OCI-LY1 (cell line): Measurements from ENCODE around the gene TNFAIP1.

Experiments used
- H2AFZ ChIP-seq: fragments of 200-600 bp; sonication (generic), shearing (Covaris generic); 2 replicates; pipeline ENCODE4 v1.6.0; 2014; ENCODE audit warnings: antibody characterized with exemption, mild to moderate bottlenecking, low read length
- H3F3A ChIP-seq: fragments of 200-600 bp; sonication (generic), shearing (Covaris generic); 2 replicates; pipeline ENCODE4 v1.6.0; 2014; ENCODE audit warnings: mild to moderate bottlenecking, antibody characterized with exemption, low read length, moderate library complexity; ENCODE audit not compliant: insufficient read depth
- H3K27ac ChIP-seq: fragments of 200-600 bp; sonication (generic); 2 replicates; pipeline ENCODE4 v1.5.1; 2014; ENCODE audit warnings: low read length, mixed run types, mild to moderate bottlenecking, low read depth; ENCODE audit not compliant: poor library complexity, severe bottlenecking
- H3K27me3 ChIP-seq: fragments of 200-600 bp; sonication (generic); 2 replicates; pipeline ENCODE4 v1.6.0; 2014; ENCODE audit warnings: antibody characterized with exemption, mild to moderate bottlenecking, low read length, moderate library complexity; ENCODE audit not compliant: insufficient read depth
- H3K36me3 ChIP-seq: fragments of 200-600 bp; sonication (generic); 2 replicates; pipeline ENCODE4 v1.6.1; 2014; ENCODE audit warnings: mild to moderate bottlenecking, antibody characterized with exemption, low read length, moderate library complexity, mixed read lengths; ENCODE audit not compliant: insufficient read depth
- H3K4me1 ChIP-seq: fragments of 200-600 bp; sonication (generic); 2 replicates; pipeline ENCODE4 v1.5.1; 2014; ENCODE audit warnings: mild to moderate bottlenecking, low read length, moderate library complexity; ENCODE audit not compliant: insufficient read depth, severe bottlenecking
- H3K4me2 ChIP-seq: fragments of 200-600 bp; sonication (generic), shearing (Covaris generic); 2 replicates; pipeline ENCODE4 v1.6.1; 2014; ENCODE audit warnings: low read length
- H3K4me3 ChIP-seq: fragments of 200-600 bp; sonication (generic); 2 replicates; pipeline ENCODE4 v1.5.1; 2014; ENCODE audit warnings: low read length, low read depth, mild to moderate bottlenecking, mixed read lengths; ENCODE audit not compliant: poor library complexity, severe bottlenecking
- H3K79me2 ChIP-seq: fragments of 200-600 bp; shearing (Covaris generic); 2 replicates; pipeline ENCODE4 v1.6.1; 2016; ENCODE audit warnings: mixed run types, low read length, mixed read lengths; ENCODE audit not compliant: insufficient read depth
- H3K9ac ChIP-seq: fragments of 200-600 bp; sonication (generic), shearing (Covaris generic); 2 replicates; pipeline ENCODE4 v1.6.1; 2014; ENCODE audit warnings: mild to moderate bottlenecking, low read length, mixed read lengths
- H3K9me2 ChIP-seq: fragments of 200-600 bp; sonication (generic), shearing (Covaris generic); 2 replicates; pipeline ENCODE4 v1.6.1; 2014; ENCODE audit warnings: low read depth, mild to moderate bottlenecking, low read length, mixed read lengths
- H3K9me3 ChIP-seq: fragments of 200-600 bp; shearing (Covaris generic); 2 replicates; pipeline ENCODE4 v1.6.1; 2014; ENCODE audit warnings: low read length, mixed read lengths
- H4K20me1 ChIP-seq: fragments of 200-600 bp; sonication (generic), shearing (Covaris generic); 2 replicates; pipeline ENCODE4 v1.6.0; 2016; ENCODE audit warnings: mild to moderate bottlenecking, low read length; ENCODE audit not compliant: insufficient read depth
- EZH2 ChIP-seq: fragments of 200-600 bp; sonication (generic), shearing (Covaris generic); IDR thresholded peaks from 2 replicates; pipeline ENCODE4 v1.8.0; 2017; ENCODE audit warnings: borderline replicate concordance, mixed run types, mild to moderate bottlenecking, antibody characterized with exemption, low read length, moderate library complexity, mixed read lengths
- TF ChIP-seq, protein P1 (sequence below): fragments of 200-600 bp; sonication (generic), shearing (Covaris generic); IDR thresholded peaks from 2 replicates; pipeline ENCODE4 v1.5.1; 2017; ENCODE audit warnings: mild to moderate bottlenecking, antibody characterized with exemption, low read length, moderate library complexity, mixed read lengths

The TNFAIP1 gene

DNA sequence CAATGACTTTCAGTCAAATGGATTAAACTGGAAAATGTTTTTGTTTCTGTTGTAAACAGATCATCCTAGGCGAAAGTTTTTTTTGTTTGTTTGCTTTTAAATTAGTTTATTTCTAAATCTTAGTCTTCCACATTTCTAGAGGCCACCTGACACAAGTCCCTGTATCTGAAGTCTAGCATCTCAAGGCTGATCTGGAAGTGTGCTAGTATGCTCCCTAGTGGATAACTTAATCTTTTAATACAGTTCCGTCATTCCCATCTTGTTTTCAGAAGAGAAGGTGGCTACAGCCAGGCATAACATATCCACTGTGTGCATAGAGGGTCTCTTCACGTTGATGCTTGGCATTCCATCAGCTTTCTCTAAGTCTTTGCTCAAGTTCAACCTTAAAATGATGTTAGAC is 7.9 kb upstream of the TNFAIP1 start:
- Histone ChIP-seq H3F3A (no peaks in the 10 kb centered on the region), H3K9me2 (no peaks in the 10 kb centered on the region), H3K4me1 (peaks cover 4% of the 10 kb centered on the region), H2AFZ (no peak overlapping the region), H3K9me3 (no peaks in the 10 kb centered on the region), H3K27ac (no peak overlapping the region), H3K27me3 (no peaks in the 10 kb centered on the region), H3K4me3 (no peak overlapping the region), H4K20me1 (no peaks in the 10 kb centered on the region), H3K4me2 (no peak overlapping the region), H3K79me2 (peaks cover 19% of the 10 kb centered on the region), H3K36me3 (peaks cover 58% of the 10 kb centered on the region), H3K9ac (no peak overlapping the region)
- no peak for TF ChIP-seq EZH2
- TF ChIP-seq, protein P1, sequence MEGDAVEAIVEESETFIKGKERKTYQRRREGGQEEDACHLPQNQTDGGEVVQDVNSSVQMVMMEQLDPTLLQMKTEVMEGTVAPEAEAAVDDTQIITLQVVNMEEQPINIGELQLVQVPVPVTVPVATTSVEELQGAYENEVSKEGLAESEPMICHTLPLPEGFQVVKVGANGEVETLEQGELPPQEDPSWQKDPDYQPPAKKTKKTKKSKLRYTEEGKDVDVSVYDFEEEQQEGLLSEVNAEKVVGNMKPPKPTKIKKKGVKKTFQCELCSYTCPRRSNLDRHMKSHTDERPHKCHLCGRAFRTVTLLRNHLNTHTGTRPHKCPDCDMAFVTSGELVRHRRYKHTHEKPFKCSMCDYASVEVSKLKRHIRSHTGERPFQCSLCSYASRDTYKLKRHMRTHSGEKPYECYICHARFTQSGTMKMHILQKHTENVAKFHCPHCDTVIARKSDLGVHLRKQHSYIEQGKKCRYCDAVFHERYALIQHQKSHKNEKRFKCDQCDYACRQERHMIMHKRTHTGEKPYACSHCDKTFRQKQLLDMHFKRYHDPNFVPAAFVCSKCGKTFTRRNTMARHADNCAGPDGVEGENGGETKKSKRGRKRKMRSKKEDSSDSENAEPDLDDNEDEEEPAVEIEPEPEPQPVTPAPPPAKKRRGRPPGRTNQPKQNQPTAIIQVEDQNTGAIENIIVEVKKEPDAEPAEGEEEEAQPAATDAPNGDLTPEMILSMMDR, result no peak

DNA sequence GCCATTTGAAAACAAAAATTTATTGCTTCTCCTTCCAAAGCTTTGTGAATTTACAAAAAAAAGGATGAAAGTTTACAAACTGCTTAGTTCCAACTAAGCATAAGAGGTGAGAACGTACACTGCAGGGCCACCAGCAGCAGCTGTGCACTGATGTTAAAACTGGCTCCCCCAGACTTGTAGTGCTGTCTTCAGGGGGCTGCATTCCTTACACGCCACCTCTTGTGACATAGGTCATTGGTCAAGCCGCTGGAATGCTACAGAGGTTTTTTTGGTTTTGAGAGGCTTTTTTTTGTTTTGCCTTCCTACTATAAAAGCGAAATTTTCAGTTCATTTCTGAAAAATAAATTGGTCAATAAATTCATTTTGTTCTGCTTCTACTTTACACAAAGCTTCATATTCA is 7.2 kb upstream of the TNFAIP1 start:
- Histone ChIP-seq H3K27ac (no peak overlapping the region), H4K20me1 (no peaks in the 10 kb centered on the region), H3K79me2 (peaks cover 12% of the 10 kb centered on the region), H3K27me3 (no peaks in the 10 kb centered on the region), H3K36me3 (peaks cover 58% of the 10 kb centered on the region), H3K4me1 (peaks cover 4% of the 10 kb centered on the region), H3K4me2 (no peak overlapping the region), H3K9ac (no peak overlapping the region), H3F3A (no peaks in the 10 kb centered on the region), H3K4me3 (no peak overlapping the region), H3K9me2 (no peaks in the 10 kb centered on the region), H3K9me3 (no peaks in the 10 kb centered on the region), H2AFZ (no peak overlapping the region)
- TF ChIP-seq, protein P1, result no peak
- no peak for TF ChIP-seq EZH2

DNA sequence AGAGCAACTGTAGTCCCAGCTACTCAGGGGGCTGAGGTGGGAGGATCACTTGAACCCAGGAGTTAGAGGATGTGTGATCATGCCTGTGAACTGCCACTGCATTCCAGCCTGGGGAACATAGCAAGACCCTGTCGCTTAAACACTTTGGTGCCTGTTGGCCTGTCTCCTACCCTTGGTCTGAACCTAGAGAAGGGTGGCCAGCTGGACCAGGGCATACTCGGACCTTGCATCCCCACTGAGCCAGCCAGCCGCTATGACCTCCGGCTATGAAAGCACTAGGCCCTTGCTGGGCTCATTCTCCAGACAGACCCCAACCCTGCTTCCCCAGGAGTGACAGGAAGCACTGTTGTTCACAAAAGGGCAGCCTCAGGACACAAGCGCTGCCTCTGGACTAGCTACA is 4.9 kb upstream of the TNFAIP1 start:
- Histone ChIP-seq H3K79me2 (no peaks in the 10 kb centered on the region), H3K9me3 (no peaks in the 10 kb centered on the region), H3K4me1 (peaks cover 15% of the 10 kb centered on the region), H3K9me2 (no peaks in the 10 kb centered on the region), H3F3A (no peaks in the 10 kb centered on the region), H3K36me3 (peaks cover 51% of the 10 kb centered on the region), H3K27ac (no peak overlapping the region), H3K9ac (no peak overlapping the region), H3K4me3 (no peak overlapping the region), H4K20me1 (no peaks in the 10 kb centered on the region), H3K27me3 (no peaks in the 10 kb centered on the region), H2AFZ (no peak overlapping the region), H3K4me2 (no peak overlapping the region)
- TF ChIP-seq, protein P1, result no peak
- no peak for TF ChIP-seq EZH2
